BLaER1 treated with 17β-estradiol and CSF1 and Interleukin-3, amounts not matched to agents 10 nM and 100 nM (cell line): ENCODE data around the gene GLRX.
A peak's percentile ranks its signal among the peaks of the same experiment; 100 is the strongest.
"Not testable (repeated sequence)": the region's sequence is repeated elsewhere in the genome, so short reads cannot be mapped to it uniquely, and the experiment has no call there.

Experiments
- H3K27ac ChIP-seq, 11 experiments: shearing (Covaris generic); formaldehyde crosslinking; 2 replicates each; pipeline ENCODE4 v1.8.1; 2022
- H3K27me3 ChIP-seq, 11 experiments: shearing (Covaris generic); formaldehyde crosslinking; 2 replicates each; pipeline ENCODE4 v1.8.1; 2022
- H3K36me3 ChIP-seq, 11 experiments: shearing (Covaris generic); formaldehyde crosslinking; 2 replicates each; pipeline ENCODE4 v1.8.1; 2022
- H3K4me1 ChIP-seq, 10 experiments: shearing (Covaris generic); formaldehyde crosslinking; 2 replicates each; pipeline ENCODE4 v1.8.1; 2022
- H3K4me2 ChIP-seq, 11 experiments: shearing (Covaris generic); formaldehyde crosslinking; 2 replicates each; pipeline ENCODE4 v1.8.1; 2022
- H3K4me3 ChIP-seq, 10 experiments: shearing (Covaris generic); formaldehyde crosslinking; 2 replicates each; pipeline ENCODE4 v1.8.1; 2022
- H3K9ac ChIP-seq, 11 experiments: shearing (Covaris generic); formaldehyde crosslinking; 2 replicates each; pipeline ENCODE4 v1.8.1; 2022
- H3K9me3 ChIP-seq, 11 experiments: shearing (Covaris generic); formaldehyde crosslinking; replicated peaks in 1 of 11; 2 replicates each; pipeline ENCODE4 v1.8.1; 2022
- H4K20me1 ChIP-seq, 11 experiments: shearing (Covaris generic); formaldehyde crosslinking; 2 replicates each; pipeline ENCODE4 v1.8.1; 2022
- Cebpa-rat ChIP-seq, 11 experiments: shearing (Covaris generic); IDR thresholded peaks; 2 replicates each; pipeline ENCODE4 v1.8.1; 2022

Gene GLRX

GRCh38 chr5:95822542-95823181 lies at the start of gene GLRX:
TSS of gene GLRX (minus strand) at chr5:95822726. CDS start at chr5:95822662, 64 bp downstream.
- peak within 1 kb of the TSS; percentile 84 to 96 (median 89) for H3K27ac ChIP-seq
- TF ChIP-seq Cebpa-rat (IDR thresholded peaks at IDR 0.05), result no peak

GRCh38 chr5:95871146-95871806 lies 48.8 kb upstream of the GLRX start:
- Histone ChIP-seq H3K4me1 (peaks cover 44 to 86% (median 79%) of the 10 kb centered on the region in 10 experiments), H3K27me3 (no peaks in the 10 kb centered on the region), H3K4me3 (peak overlapping the region in 2 of 10 experiments; percentile 11 to 41; a peak in 1 of 20 replicates), H3K27ac (peak overlapping the region; percentile 88 to 98 (median 95)), H3K9ac (peak overlapping the region; percentile 75 to 86 (median 80)), H3K4me2 (peak overlapping the region; percentile 78 to 97 (median 87)), H3K9me3 (peaks cover 0 to 16% (median 3%) of the 10 kb centered on the region in 11 experiments; a peak in 13 of 22 replicates), H3K36me3 (peaks cover 0 to 3% (median 0%) of the 10 kb centered on the region in 11 experiments; a peak in 1 of 22 replicates), H4K20me1 (no peaks in the 10 kb centered on the region)
- TF ChIP-seq Cebpa-rat (IDR thresholded peaks at IDR 0.05), result no peak

More at GRCh38 chr5:95822542-95823181, at the start of gene GLRX:
- Histone ChIP-seq H3K36me3 (peaks cover 19 to 39% (median 33%) of the 10 kb centered on the region in 11 experiments; a peak in 20 of 22 replicates), H3K4me2 (peak within 1 kb of the TSS; percentile 94 to 99 (median 97)), H3K9me3 (no peaks in the 10 kb centered on the region), H3K27me3 (no peaks in the 10 kb centered on the region), H3K9ac (peak within 1 kb of the TSS; percentile 80 to 90 (median 87)), H3K4me1 (peaks cover 40 to 60% (median 56%) of the 10 kb centered on the region in 10 experiments), H3K4me3 (peak within 1 kb of the TSS; percentile 79 to 97 (median 88)), H4K20me1 (peaks cover 37 to 45% (median 43%) of the 10 kb centered on the region in 11 experiments)

- H3K27ac ChIP-seq, result peak overlapping the region; percentile 88 to 98 (median 95)
- no peaks in the 10 kb centered on the region for H3K27me3 ChIP-seq
- peak overlapping the region in 8 of 10 experiments; percentile 0 to 41 (median 10); a peak in 8 of 20 replicates for H3K4me3 ChIP-seq
- peaks cover 0 to 21% (median 3%) of the 10 kb centered on the region in 11 experiments; a peak in 12 of 22 replicates for H3K9me3 ChIP-seq
- H3K36me3 ChIP-seq, result peaks cover 0 to 3% (median 0%) of the 10 kb centered on the region in 11 experiments; a peak in 1 of 22 replicates
- H3K4me2 ChIP-seq, result peak overlapping the region; percentile 78 to 97 (median 87)
- no peaks in the 10 kb centered on the region for H4K20me1 ChIP-seq
- H3K4me1 ChIP-seq, result peaks cover 46 to 97% (median 88%) of the 10 kb centered on the region in 10 experiments
- peak in 2 of 11 experiments; percentile 18 to 50; a peak in 3 of 22 replicates for TF ChIP-seq Cebpa-rat (IDR thresholded peaks at IDR 0.05)
- peak overlapping the region; percentile 75 to 86 (median 80) for H3K9ac ChIP-seq
Measured at GRCh38 chr5:95870105-95870672, 47.7 kb upstream of the GLRX start.

- H3K27ac ChIP-seq, result peak overlapping the region; percentile 88 to 98 (median 95)
Measured at GRCh38 chr5:95869173-95869855, 46.8 kb upstream of the GLRX start.

GRCh38 chr5:95868136-95868535 lies 45.6 kb upstream of the GLRX start:
- H3K9me3 ChIP-seq, result peaks cover 0 to 21% (median 3%) of the 10 kb centered on the region in 11 experiments; a peak in 12 of 22 replicates
- H3K36me3 ChIP-seq, result peaks cover 0 to 3% (median 0%) of the 10 kb centered on the region in 11 experiments; a peak in 1 of 22 replicates
- no peaks in the 10 kb centered on the region for H3K27me3 ChIP-seq
- H3K9ac ChIP-seq, result peak overlapping the region in 7 of 11 experiments; percentile 78 to 86 (median 83); a peak in 10 of 22 replicates
- H3K4me2 ChIP-seq, result peak overlapping the region; percentile 78 to 97 (median 88)
- peaks cover 67 to 100% (median 92%) of the 10 kb centered on the region in 10 experiments for H3K4me1 ChIP-seq
- H3K27ac ChIP-seq, result peak overlapping the region; percentile 88 to 98 (median 95); a peak in 21 of 22 replicates
- no peaks in the 10 kb centered on the region for H4K20me1 ChIP-seq
- TF ChIP-seq Cebpa-rat (IDR thresholded peaks at IDR 0.05), result no peak
- no peak overlapping the region for H3K4me3 ChIP-seq

More at GRCh38 chr5:95869173-95869855, 46.8 kb upstream of the GLRX start:
- Histone ChIP-seq H3K4me2 (peak overlapping the region; percentile 78 to 97 (median 88)), H3K4me3 (peak overlapping the region in 7 of 10 experiments; percentile 6 to 52 (median 30); a peak in 9 of 20 replicates), H3K9ac (peak overlapping the region; percentile 75 to 86 (median 80); a peak in 21 of 22 replicates), H3K9me3 (peaks cover 0 to 21% (median 3%) of the 10 kb centered on the region in 11 experiments; a peak in 12 of 22 replicates), H3K4me1 (peaks cover 55 to 100% (median 95%) of the 10 kb centered on the region in 10 experiments)
- not testable (repeated sequence) for H4K20me1 ChIP-seq, H3K27me3 ChIP-seq, H3K36me3 ChIP-seq
- TF ChIP-seq Cebpa-rat (IDR thresholded peaks at IDR 0.05), result peak in 1 of 11 experiments; percentile 39; a peak in 1 of 22 replicates

- H3K4me1 ChIP-seq, result peaks cover 77 to 100% (median 92%) of the 10 kb centered on the region in 10 experiments
- peak overlapping the region; percentile 37 to 98 (median 95); a peak in 21 of 22 replicates for H3K27ac ChIP-seq
- peak overlapping the region in 4 of 11 experiments; percentile 3 to 25 (median 20); a peak in 4 of 22 replicates for H3K9ac ChIP-seq
Measured at GRCh38 chr5:95866435-95867040, 44.0 kb upstream of the GLRX start.

GRCh38 chr5:95864944-95865504 lies 42.5 kb upstream of the GLRX start:
- H3K27ac ChIP-seq, result peak overlapping the region; percentile 92 to 98 (median 97)
- H3K4me3 ChIP-seq, result peak overlapping the region in 6 of 10 experiments; percentile 46 to 56 (median 50); a peak in 6 of 20 replicates
- no peaks in the 10 kb centered on the region for H4K20me1 ChIP-seq
- TF ChIP-seq Cebpa-rat (IDR thresholded peaks at IDR 0.05), result peak in 1 of 11 experiments; percentile 11; a peak in 1 of 22 replicates
- H3K36me3 ChIP-seq, result peaks cover 0 to 3% (median 0%) of the 10 kb centered on the region in 11 experiments; a peak in 1 of 22 replicates
- peaks cover 0 to 21% (median 3%) of the 10 kb centered on the region in 11 experiments; a peak in 12 of 22 replicates for H3K9me3 ChIP-seq
- H3K27me3 ChIP-seq, result no peaks in the 10 kb centered on the region
- H3K4me2 ChIP-seq, result peak overlapping the region; percentile 70 to 97 (median 84)
- peaks cover 77 to 100% (median 92%) of the 10 kb centered on the region in 10 experiments for H3K4me1 ChIP-seq
- peak overlapping the region in 8 of 11 experiments; percentile 16 to 90 (median 86); a peak in 13 of 22 replicates for H3K9ac ChIP-seq

More at GRCh38 chr5:95866435-95867040, 44.0 kb upstream of the GLRX start:
- no peaks in the 10 kb centered on the region for H4K20me1 ChIP-seq
- H3K27me3 ChIP-seq, result no peaks in the 10 kb centered on the region
- peaks cover 0 to 3% (median 0%) of the 10 kb centered on the region in 11 experiments; a peak in 1 of 22 replicates for H3K36me3 ChIP-seq
- no peak for TF ChIP-seq Cebpa-rat (IDR thresholded peaks at IDR 0.05)
- peak overlapping the region in 10 of 11 experiments; percentile 2 to 97 (median 82); a peak in 18 of 22 replicates for H3K4me2 ChIP-seq
- H3K9me3 ChIP-seq, result peaks cover 0 to 21% (median 3%) of the 10 kb centered on the region in 11 experiments; a peak in 12 of 22 replicates
- no peak overlapping the region for H3K4me3 ChIP-seq
